ENCODE results near the gene JDP2.

The JDP2 gene

DNA sequence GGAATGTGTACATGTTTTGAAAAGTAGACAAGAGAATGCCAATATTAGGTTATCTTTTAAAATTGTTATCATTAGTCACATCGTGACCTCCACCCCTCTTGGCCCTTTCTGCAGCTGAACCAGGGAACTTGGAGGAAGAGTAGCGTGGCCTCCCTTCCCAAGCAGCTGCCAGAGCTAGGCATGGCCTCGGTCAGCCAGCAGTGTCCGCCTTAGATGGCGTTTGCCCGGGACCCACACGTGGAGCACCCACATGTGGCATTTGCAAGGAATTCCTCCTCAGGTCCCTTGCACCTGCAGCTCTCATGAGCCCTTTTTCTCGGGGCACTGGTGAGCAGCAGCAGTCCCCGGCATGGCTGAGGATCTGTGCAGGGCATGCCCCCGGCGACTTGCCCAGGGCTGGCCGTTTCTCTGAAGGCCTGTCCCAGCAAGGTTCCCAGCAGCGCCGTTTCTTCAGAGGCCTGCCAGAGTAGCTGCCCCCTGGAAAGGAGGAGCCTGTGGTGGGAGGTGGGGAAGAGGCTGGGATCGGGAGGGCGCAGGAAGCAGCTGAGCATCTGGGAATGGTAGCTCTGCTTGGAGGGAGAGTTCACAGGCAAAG lies 10.8 kb downstream of the JDP2 start:
- no peak for DNase-seq

GRCh38 chr14:75439989-75440388 lies 12.2 kb downstream of the JDP2 start:
- DNase-seq, result no peak

GRCh38 chr14:75440733-75441477 lies 13.1 kb downstream of the JDP2 start:
- DNase-seq, result no peak

GRCh38 chr14:75441728-75442127 lies 13.9 kb downstream of the JDP2 start:
- DNase-seq, result no peak

GRCh38 chr14:75442166-75442565 lies 14.3 kb downstream of the JDP2 start:
- no peak for DNase-seq

DNA sequence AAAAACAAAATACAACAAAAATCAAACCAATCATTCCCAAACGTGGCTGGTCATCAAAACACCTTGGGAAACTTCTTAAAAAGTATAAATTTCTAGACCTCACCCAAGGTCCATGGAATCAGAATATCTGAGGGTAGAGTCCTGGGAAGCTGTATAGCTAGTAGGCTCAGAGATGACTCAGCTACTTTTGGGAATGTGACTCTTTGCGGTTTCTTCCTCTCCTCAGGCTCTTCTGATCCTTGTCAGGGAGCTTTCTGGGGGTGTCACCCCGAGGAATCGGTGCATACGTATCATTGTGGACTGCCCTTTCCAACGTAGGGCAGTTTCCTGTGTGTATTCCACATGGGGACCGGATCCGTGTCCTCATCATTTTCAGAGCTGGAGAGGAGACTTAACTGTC lies 14.8 kb downstream of the JDP2 start:
- DNase-seq, result no peak

DNA sequence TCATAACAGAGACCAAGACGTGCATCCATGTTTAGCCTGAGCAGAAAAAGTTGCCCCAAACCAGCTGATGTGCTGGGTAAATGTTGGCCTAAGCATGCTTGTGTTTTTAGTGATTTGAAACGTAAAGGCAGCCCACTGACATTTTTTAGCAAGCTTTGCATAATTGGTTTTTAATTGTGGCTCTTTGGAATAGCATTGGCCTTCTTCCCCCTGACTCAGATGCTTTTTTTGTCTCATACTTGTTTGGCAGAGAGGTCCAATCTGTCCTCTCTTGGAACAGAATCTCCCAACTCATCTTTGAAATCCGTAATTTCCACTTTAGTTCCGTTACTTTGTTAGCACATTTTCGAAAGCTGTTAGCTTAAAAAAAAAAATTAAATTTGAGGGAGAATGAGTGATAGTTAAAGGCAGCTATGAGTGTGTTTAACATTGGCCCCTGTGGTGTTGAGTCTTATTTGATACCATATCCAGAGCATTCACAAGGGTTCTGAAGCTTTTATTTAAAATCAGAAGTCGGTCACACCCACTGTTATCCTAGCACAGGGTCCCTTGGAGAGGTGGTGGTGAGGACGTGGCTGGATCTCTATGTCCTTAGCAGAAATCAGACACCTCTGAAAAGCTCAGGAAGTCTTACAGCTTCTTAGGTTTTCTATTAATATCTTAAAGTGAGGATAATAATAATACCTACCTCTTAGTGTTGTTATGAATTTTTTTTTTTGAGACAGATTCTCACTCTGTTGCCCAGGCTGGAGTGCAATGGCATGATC lies 15.6 kb downstream of the JDP2 start:
- no peak for DNase-seq

DNA sequence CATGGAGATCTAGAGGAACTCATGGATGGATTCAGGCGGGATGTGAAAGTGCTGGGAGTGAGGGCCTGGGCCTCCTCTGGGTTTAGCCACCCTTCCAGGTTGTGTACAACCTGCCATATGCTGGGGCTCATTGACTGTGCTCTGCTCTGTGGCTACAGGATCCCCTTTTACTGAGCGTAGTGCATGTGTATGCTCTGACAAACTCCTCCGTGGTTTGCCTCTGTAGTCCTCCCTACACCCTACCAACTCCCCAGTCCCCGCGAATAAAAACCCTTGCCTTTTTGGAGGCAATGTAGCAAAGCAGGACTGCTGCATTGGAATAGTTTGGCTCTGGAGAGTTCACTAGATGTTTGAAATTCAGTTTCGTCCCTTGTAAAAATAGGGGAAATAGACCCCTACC lies 17.4 kb downstream of the JDP2 start:
- DNase-seq, result no peak

DNA sequence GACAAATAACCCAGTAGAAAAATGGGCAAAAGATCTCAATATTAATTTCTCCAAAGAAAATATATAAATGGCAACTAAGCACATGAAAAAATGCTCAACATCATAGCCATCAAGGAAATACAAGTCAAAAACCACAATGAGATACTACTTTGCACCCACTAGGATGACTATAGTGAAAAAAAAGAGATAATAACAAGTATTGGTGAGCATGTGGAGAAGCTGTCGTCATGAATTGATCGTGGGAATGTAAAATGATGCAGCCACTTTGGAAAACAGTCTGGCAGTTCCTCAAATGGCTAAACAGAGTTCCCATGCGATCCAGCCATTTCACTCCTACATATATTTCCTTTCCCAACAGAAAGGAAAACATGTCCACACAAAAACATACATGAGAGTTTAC lies 18.1 kb downstream of the JDP2 start:
- DNase-seq, result no peak

DNA sequence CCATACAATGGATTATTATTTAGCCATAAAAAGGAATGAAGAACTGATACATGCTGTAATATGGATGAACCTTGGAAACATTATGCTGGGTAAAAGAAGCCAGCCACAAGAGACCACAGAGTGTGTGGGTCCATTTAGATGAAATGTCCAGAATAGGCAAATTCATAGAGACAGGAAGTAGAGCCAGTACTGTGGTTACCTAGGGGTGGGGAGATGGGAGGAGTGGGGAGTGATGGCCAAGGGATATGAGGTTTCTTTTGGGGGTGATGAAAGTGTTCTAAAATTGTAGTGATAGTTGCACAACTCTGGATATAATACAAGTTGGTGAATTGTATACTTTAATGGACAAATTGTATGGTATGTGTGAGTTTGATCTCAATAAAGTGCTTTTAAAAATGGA lies 18.6 kb downstream of the JDP2 start:
- no peak for DNase-seq

GRCh38 chr14:75448209-75448608 lies 20.4 kb downstream of the JDP2 start:
- no peak for DNase-seq

GRCh38 chr14:75449036-75449435 lies 21.2 kb downstream of the JDP2 start:
- DNase-seq, result no peak

DNA sequence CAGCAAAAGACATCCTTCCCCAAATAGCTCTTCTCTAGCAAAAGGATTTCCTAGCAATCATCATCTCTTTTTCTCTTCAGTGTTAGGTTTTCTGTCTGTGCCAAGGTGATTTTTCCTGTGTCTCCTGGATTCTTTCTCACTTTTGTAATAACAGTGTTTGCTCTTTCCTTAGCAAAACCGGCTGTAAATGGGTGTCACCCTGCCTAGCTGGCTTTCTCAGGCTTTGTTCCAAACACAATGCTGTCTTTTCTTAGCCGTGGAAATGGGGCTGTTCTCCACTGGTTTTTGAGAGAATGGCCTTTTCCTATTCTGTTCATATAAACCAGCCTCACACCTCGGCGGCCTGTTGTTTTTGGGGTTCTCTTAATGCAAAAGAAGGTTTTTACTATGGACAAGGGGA lies 21.9 kb downstream of the JDP2 start:
- DNase-seq, result no peak

DNA sequence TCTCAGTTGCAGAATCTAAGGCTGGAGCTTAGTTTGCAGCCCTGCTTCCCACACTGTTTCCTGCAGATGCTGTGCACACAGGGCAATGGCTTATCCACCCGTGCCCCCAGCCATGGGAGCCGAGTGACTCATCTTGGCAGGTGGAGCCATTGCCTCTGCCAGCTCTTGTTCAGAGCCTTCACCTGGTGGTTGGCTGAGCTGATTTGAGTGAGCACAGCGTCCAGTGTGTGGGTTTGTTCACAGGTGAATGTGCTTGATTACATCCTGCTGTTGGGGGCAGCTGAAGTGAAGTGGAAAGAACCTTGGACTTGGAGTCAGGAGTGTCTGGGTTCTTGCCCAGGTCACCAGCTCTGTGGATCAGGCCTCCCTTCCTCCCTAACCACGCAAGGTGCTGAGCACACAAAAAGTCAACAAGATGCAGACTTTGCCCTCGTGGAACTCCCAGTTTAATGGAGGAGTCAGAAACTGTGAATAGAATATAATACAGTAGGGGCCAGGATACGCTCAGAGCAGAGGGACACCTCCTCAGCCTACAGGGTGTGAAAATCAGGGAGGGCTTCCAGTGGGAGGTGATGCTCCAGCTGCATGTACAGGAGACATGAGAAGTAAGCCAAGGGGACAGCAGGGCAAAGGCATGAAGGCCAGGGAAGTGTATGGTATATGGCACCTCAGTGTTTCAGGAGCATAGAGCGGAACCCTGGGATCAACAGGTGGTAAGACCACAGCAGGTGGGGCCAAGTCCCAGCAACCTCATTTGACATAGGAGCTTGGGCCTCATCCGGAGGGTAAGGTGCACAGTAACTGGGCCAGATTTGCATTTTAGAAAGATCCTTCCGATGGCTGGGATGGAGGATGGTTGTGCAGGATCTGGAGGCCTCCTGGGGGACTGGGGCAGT lies 22.8 kb downstream of the JDP2 start:
- DNase-seq, result no peak

DNA sequence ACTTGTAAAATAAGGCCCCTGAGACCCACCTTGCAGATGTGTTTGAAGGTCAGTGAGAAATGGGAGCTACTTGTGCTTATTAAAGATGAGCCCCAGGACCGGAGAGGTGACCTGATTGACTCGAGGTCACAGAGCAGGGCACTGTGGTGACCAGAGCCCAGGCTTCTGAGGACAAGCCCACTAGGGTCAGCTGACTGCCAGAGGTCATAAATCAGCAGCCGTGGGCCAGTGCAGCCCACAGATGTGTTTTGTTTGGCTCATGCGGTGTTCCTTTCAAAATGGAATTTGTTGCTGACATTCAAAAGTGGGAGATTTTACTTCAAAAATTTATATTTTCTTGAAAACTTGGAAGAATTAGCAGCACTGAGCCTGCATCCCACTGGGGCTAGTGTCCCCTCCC lies 24.5 kb downstream of the JDP2 start:
- DNase-seq, result no peak

DNA sequence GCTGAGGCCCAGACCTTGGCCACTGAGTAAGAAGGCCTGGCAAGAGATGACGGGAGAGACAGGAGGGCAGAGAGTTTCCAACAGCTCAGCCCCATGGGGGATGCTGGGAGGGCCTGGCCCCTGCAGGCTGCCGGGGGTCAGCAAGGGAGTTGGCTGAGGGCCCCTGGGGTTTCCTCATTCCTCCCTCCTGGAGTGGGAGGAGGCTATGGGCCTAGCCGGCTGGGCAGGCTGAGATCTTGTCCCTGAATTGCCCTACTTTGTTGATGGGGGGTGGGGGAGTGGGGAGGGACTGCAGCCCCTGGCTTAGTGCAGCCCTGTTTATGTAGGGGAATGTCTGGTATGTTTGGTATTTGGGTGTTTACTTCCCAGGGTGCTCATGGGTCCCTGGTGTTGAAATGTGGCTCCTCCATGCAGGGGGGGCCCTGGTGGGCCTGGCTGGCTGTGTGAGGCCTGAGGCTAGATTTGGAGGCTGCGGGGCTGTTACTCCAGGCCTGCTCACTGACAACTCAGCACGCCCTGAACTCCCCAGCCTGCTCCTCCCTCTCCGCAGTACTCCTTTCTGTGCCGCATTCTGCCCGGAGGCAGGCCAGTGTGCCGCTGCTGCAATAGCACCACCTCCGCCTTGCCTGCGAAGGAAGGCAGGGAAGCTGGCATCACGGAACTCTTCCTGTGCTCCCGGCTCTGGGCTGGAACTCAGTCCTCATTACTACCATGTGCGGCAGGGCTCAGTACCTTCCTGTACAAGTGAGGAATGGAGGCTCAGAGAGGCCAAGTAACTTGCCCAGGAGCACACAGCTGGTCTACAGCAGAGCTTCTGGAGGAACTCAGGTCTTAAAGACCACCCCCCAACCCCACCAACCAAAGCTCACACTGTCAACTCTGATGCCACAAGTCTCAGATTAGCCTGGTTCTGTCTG lies 25.3 kb downstream of the JDP2 start:
- DNase-seq, result no peak

DNA sequence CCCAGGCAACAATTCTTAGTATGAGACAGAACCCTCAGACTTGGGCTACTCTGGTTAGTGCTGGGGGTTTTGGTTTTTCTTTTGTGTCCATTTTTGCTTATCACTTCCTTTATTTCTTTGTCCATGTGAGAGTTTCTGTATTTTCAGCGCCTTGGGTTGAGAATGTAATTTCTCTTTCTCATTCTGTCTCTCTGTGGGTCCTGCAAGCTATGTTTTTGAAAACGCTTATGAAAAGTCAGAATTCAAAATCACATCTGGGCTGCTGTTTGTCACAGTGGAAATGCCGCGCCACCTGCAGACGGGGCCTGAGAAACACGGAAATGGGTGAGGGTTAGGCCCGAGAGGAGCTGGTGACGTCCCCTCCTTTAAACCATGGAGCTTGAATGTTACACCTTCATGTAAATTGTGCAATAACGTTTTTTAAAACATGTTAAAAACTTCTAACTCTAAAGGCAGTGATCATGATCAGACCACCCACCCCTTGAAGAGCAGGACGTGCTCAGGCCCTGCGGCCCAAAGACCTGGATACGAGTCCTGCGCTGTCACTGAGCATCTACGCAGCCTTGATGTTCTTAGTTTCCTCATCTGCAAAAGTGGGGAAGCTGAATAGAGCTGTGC lies 26.1 kb downstream of the JDP2 start:
- no peak for DNase-seq

- no peak for DNase-seq
These were observed 27.2 kb downstream of the JDP2 start for GRCh38 chr14:75454963-75455546.

DNA sequence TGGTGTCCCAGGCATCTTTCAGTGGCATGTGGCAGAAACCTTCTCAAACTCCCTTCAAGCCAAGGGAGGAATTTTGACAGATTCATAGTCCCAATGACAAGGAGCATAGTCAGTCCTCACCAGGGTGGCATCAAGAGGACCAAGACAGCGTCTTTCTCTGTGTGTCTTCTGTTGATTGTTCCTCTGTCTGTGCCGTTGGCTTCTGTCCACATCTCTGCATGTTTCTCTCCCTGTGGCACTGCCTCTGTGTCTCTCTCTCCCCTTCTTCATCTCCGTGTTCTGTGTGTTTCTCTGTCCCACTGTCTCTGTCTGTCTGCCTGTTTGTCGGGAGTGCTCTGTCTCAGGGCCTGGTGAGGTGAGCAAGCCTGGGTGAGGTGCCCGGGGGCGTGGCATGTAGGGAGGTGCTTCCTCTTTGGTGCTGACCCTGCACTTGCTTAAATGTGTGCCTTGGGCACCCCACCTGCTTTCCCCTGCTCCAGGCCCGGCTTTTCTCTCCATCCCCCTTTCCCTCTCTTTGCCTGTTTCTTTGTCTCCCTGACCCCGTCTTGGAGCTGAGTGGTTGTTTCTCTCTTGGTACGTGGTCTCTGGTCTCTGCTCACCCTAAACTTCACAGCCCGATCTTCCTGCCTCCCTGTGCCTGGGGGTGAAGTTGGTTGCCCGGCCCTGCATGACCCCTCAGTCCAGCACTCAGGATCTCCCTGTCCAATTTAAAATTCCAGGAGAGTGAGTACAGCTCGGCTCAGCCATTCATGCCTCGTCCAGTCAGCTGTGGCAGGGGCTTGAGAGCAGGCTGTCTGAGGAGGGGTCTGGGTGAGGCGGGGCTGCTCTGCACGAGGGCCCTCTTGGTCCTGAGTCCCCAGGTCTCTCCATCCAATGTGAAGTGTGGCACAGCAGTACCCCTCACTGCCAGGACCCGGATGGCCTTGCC lies 28.5 kb downstream of the JDP2 start:
- DNase-seq, result no peak

DNA sequence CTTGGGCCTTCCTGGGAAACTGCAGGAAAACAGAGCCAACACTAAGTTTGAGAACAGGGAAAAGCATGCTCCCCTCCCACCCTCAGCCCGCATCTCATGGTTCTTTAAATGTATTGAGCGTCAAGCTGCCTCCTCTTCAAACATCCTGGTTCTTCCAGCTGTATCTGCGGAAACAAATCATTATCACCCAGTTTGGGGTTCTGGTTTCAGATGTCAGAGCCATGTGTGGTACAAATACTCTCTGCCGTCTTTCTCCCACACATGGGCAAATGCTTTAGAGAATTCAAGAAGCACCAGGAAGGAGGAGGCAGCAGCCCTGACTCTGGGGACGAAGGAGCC lies 29.1 kb downstream of the JDP2 start:
- no peak for DNase-seq
